Caco-2 (cell line): ENCODE results near the gene CLEC2D. TPM values are rescaled to one million over a fixed set of nuclear protein-coding genes. Genes with fewer than 3 reads are reported as not detected.

Experiments
- BruUV-seq: library from RNA; stranded (reverse); fragments of 400-500 nt; replicated peaks from 2 replicates; lab custom pipeline; 2021; lab: Mats Ljungman, UMichigan
- CTCF ChIA-PET: fragments of 300-600 bp; sonication (Branson Sonifier 250); formaldehyde crosslinking; loops from one replicate; lab custom pipeline; 2022; ENCODE audit warnings: antibody characterized with exemption; lab: Charles Lee
- POLR2A ChIA-PET: fragments of 300-600 bp; sonication (Branson Sonifier 250); formaldehyde crosslinking; loops from one replicate; lab custom pipeline; 2022; ENCODE audit warnings: antibody characterized with exemption; lab: Charles Lee
- DNase-seq, 2 experiments: peaks; one replicate each; pipeline versions ENCODE4 v3.0.0 to v3.0.0-alpha.2; 2020 to 2022
- H3K27me3 ChIP-seq: replicated peaks from 2 replicates; pipeline ENCODE4 v1.6.0; 2011; ENCODE audit warnings: low read length; ENCODE audit not compliant: control insufficient read depth, insufficient read depth
- H3K36me3 ChIP-seq: 2 replicates; pipeline ENCODE4 v1.5.1; 2011; ENCODE audit warnings: low read length; ENCODE audit not compliant: control insufficient read depth, insufficient read depth
- H3K4me1 ChIP-seq: fragments of 250-450 bp; sonication (Bioruptor Pico); 2 replicates; pipeline ENCODE4 v1.5.1; 2020; ENCODE audit warnings: mild to moderate bottlenecking
- H3K4me3 ChIP-seq: 2 replicates; pipeline ENCODE4 v1.5.1; 2011; ENCODE audit warnings: low read depth, mild to moderate bottlenecking, control low read depth, low read length
- H3K9me3 ChIP-seq: fragments of 250-450 bp; sonication (Bioruptor Pico); 2 replicates; pipeline ENCODE4 v1.5.1; 2020; ENCODE audit warnings: mild to moderate bottlenecking, moderate library complexity
- H3K27ac Mint-ChIP-seq: one replicate; pipeline ENCODE4 v1.8.0; 2022; ENCODE audit warnings: mixed read lengths; ENCODE audit not compliant: unreplicated experiment
- H3K27me3 Mint-ChIP-seq: one replicate; pipeline ENCODE4 v1.8.0; 2022; ENCODE audit warnings: mixed read lengths; ENCODE audit not compliant: insufficient read depth, unreplicated experiment
- H3K36me3 Mint-ChIP-seq: one replicate; pipeline ENCODE4 v1.8.0; 2022; ENCODE audit warnings: mild to moderate bottlenecking, mixed read lengths; ENCODE audit not compliant: insufficient read depth, unreplicated experiment
- H3K4me1 Mint-ChIP-seq: one replicate; pipeline ENCODE4 v1.8.0; 2022; ENCODE audit warnings: low read depth, mixed read lengths; ENCODE audit not compliant: unreplicated experiment
- H3K4me3 Mint-ChIP-seq: one replicate; pipeline ENCODE4 v1.8.0; 2022; ENCODE audit warnings: mild to moderate bottlenecking, moderate library complexity, mixed read lengths; ENCODE audit not compliant: unreplicated experiment
- H3K9me3 Mint-ChIP-seq: one replicate; pipeline ENCODE4 v1.8.0; 2022; ENCODE audit warnings: mixed read lengths; ENCODE audit not compliant: unreplicated experiment
- CTCF ChIP-seq, 2 experiments: fragments of 200-600 bp in 1 of 2; IDR thresholded peaks; 1 replicate in 1 of 2; 2 replicates in 1 of 2; pipeline versions ENCODE4 v1.5.1 to v1.8.0; 2011 to 2022; ENCODE audit warnings: antibody characterized with exemption in 1 of 2, control low read depth in 1 of 2, inconsistent platforms in 1 of 2, low read depth in 1 of 2, low read length in 1 of 2, mild to moderate bottlenecking in 1 of 2, moderate library complexity in 1 of 2; ENCODE audit not compliant: insufficient read depth in 1 of 2, severe bottlenecking in 1 of 2, unreplicated experiment in 1 of 2
- intact Hi-C: fragments of 100-400 bp; cut with micrococcal nuclease; formaldehyde crosslinking; loops from one replicate; pipeline ENCODE4 v1.10.0; 2022; ENCODE audit not compliant: unreplicated experiment
- total RNA-seq: library from RNA; stranded (reverse); gene quantifications from 2 replicates; pipeline ENCODE4 v1.2.3, GENCODE V29; 2022

Gene CLEC2D
- total RNA-seq, 1 experiment from 2014 or later = 6.6 TPM

- Histone ChIP-seq H3K4me1 (no peaks in the 10 kb centered on the region), H3K27me3 (no peaks in the 10 kb centered on the region; the same call in 1 of the 2 replicates), H3K4me3 (no peak overlapping the region), H3K9me3 (peaks cover 11% of the 10 kb centered on the region; the same call in 1 of the 2 replicates), H3K36me3 (no peaks in the 10 kb centered on the region)
- H3K4me3 Mint-ChIP-seq = no peak overlapping the region
- POLR2A ChIA-PET = no interaction called here
- H3K4me1 Mint-ChIP-seq = no peaks in the 10 kb centered on the region
- H3K9me3 Mint-ChIP-seq = peaks cover 30% of the 10 kb centered on the region
- no peak for TF ChIP-seq CTCF (IDR thresholded peaks at IDR 0.05; ENCODE audit: insufficient read depth in 1 of 2, low read depth in 1 of 2, low read length in 1 of 2, severe bottlenecking in 1 of 2, unreplicated experiment in 1 of 2)
- BruUV-seq = no TSS peak
- intact Hi-C loops = no loop called here
- H3K27me3 Mint-ChIP-seq = peaks cover 7% of the 10 kb centered on the region
- CTCF ChIA-PET = no interaction called here
- no peak for DNase-seq
- H3K27ac Mint-ChIP-seq = no peak overlapping the region
- peaks cover 7% of the 10 kb centered on the region for H3K36me3 Mint-ChIP-seq
Measured at GRCh38 chr12:9698681-9699080, 29.2 kb downstream of the CLEC2D start.

- ChIA-PET CTCF (no interaction called here), POLR2A (no interaction called here)
- no peaks in the 10 kb centered on the region for H3K36me3 ChIP-seq
- TF ChIP-seq CTCF (IDR thresholded peaks at IDR 0.05; ENCODE audit: insufficient read depth in 1 of 2, low read depth in 1 of 2, low read length in 1 of 2, severe bottlenecking in 1 of 2, unreplicated experiment in 1 of 2) = no peak
- peaks cover 7% of the 10 kb centered on the region for H3K36me3 Mint-ChIP-seq
- DNase-seq = no peak
- intact Hi-C loops = no loop called here
- H3K27ac Mint-ChIP-seq = no peak overlapping the region
- no peak overlapping the region for H3K4me3 Mint-ChIP-seq
- no peak overlapping the region for H3K4me3 ChIP-seq
- H3K9me3 Mint-ChIP-seq = peaks cover 30% of the 10 kb centered on the region
- no peaks in the 10 kb centered on the region for H3K4me1 Mint-ChIP-seq
- BruUV-seq = no TSS peak
- no peaks in the 10 kb centered on the region for H3K4me1 ChIP-seq
- peaks cover 7% of the 10 kb centered on the region for H3K27me3 Mint-ChIP-seq
- peaks cover 11% of the 10 kb centered on the region; the same call in 1 of the 2 replicates for H3K9me3 ChIP-seq
- H3K27me3 ChIP-seq = no peaks in the 10 kb centered on the region; the same call in 1 of the 2 replicates
Measured at GRCh38 chr12:9699269-9699897, 29.9 kb downstream of the CLEC2D start.

- Histone ChIP-seq H3K9me3 (peaks cover 11% of the 10 kb centered on the region; the same call in 1 of the 2 replicates), H3K4me1 (no peaks in the 10 kb centered on the region), H3K27me3 (no peaks in the 10 kb centered on the region; the same call in 1 of the 2 replicates), H3K36me3 (no peaks in the 10 kb centered on the region), H3K4me3 (no peak overlapping the region)
- no TSS peak for BruUV-seq
- Mint-ChIP-seq H3K4me3 (no peak overlapping the region), H3K27me3 (peaks cover 7% of the 10 kb centered on the region), H3K4me1 (no peaks in the 10 kb centered on the region), H3K27ac (no peak overlapping the region), H3K36me3 (peaks cover 7% of the 10 kb centered on the region), H3K9me3 (peaks cover 30% of the 10 kb centered on the region)
- CTCF ChIA-PET = no interaction called here
- POLR2A ChIA-PET = no interaction called here
- no peak for DNase-seq
- no peak for TF ChIP-seq CTCF (IDR thresholded peaks at IDR 0.05; ENCODE audit: insufficient read depth in 1 of 2, low read depth in 1 of 2, low read length in 1 of 2, severe bottlenecking in 1 of 2, unreplicated experiment in 1 of 2)
- intact Hi-C loops = no loop called here
Measured at GRCh38 chr12:9699898-9700605, 30.5 kb downstream of the CLEC2D start.
